Adrenal gland (tissue), 5 donors: ENCODE results near the gene MGAT5.

Experiments
- POLR2A ChIP-seq, 2 donors: fragments of 450-650 bp; IDR thresholded peaks; one replicate each; pipeline ENCODE4 v1.6.1; 2017; ENCODE audit warnings: antibody characterized with exemption in 2 of 2, mild to moderate bottlenecking in 2 of 2, moderate library complexity in 1 of 2
- TF ChIP-seq, protein P1 (sequence below), 6 experiments: fragments of 450-650 bp in 4 of 6; fragments of 200-600 bp in 2 of 6; sonication (generic) in 1 of 6; IDR thresholded peaks; 1 replicate in 5 of 6; 2 replicates in 1 of 6; pipeline versions ENCODE4 v1.5.1 to v1.8.0; 2016 to 2021; ENCODE audit warnings: antibody characterized with exemption in 6 of 6, mild to moderate bottlenecking in 2 of 6, moderate library complexity in 1 of 6
- donor health status: DM: no; HTN: no; CAD: no.

- no peak for TF ChIP-seq POLR2A (IDR thresholded peaks at IDR 0.05)
- TF ChIP-seq, protein P1, sequence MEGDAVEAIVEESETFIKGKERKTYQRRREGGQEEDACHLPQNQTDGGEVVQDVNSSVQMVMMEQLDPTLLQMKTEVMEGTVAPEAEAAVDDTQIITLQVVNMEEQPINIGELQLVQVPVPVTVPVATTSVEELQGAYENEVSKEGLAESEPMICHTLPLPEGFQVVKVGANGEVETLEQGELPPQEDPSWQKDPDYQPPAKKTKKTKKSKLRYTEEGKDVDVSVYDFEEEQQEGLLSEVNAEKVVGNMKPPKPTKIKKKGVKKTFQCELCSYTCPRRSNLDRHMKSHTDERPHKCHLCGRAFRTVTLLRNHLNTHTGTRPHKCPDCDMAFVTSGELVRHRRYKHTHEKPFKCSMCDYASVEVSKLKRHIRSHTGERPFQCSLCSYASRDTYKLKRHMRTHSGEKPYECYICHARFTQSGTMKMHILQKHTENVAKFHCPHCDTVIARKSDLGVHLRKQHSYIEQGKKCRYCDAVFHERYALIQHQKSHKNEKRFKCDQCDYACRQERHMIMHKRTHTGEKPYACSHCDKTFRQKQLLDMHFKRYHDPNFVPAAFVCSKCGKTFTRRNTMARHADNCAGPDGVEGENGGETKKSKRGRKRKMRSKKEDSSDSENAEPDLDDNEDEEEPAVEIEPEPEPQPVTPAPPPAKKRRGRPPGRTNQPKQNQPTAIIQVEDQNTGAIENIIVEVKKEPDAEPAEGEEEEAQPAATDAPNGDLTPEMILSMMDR (IDR thresholded peaks at IDR 0.05): no peak
Measured at GRCh38 chr2:134234535-134234934, 19.3 kb upstream of the MGAT5 start.
